Mononuclear cell (primary cell): ENCODE results near the gene LRBA. TPM values are rescaled to one million over a fixed set of nuclear protein-coding genes. Genes with fewer than 3 reads are reported as not detected.
A peak's percentile ranks its signal among the peaks of the same experiment; 100 is the strongest.

Experiments
- H3K27me3 ChIP-seq: 2 replicates; pipeline ENCODE4 v1.6.0; 2011; ENCODE audit warnings: low read length, control low read depth; ENCODE audit not compliant: insufficient read depth
- H3K4me1 ChIP-seq: 2 replicates; pipeline ENCODE4 v1.5.1; 2011; ENCODE audit warnings: mild to moderate bottlenecking, low read length, control low read depth; ENCODE audit not compliant: insufficient read depth
- H3K4me3 ChIP-seq: 2 replicates; pipeline ENCODE4 v1.5.1; 2011; ENCODE audit warnings: mild to moderate bottlenecking, low read length, moderate library complexity
- H3K9me3 ChIP-seq: 2 replicates; pipeline ENCODE4 v1.5.1; 2011; ENCODE audit warnings: low read depth, mild to moderate bottlenecking, control low read depth, low read length
- total RNA-seq: library from RNA; depleted of rRNA; stranded (reverse); fragments of >200 nt; gene quantifications from one replicate; pipeline ENCODE4 v1.2.3, GENCODE V29; 2012

The LRBA gene
- total RNA-seq, 1 donor, result 96.0 TPM

DNA sequence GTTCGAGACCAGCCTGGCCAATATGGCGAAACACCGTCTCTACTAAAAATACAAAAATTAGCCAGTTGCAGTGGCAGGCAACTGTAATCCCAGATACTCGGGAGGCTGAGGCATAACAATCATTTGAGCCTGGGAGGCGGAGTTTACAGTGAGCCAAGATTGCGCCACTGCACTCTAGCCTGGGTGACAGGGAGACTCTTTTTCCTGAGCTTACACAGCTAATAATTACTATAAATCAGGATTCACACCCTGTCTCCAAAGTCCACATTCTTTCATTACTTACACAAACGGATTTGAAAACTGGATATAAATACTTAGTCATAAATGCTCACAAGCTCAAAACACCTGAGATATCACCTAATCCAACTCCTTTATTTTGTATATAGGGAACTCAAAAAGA is 151.6 kb downstream of the LRBA start:
- Histone ChIP-seq H3K4me1 (no peaks in the 10 kb centered on the region), H3K27me3 (no peaks in the 10 kb centered on the region), H3K9me3 (no peaks in the 10 kb centered on the region), H3K4me3 (no peak overlapping the region)

DNA sequence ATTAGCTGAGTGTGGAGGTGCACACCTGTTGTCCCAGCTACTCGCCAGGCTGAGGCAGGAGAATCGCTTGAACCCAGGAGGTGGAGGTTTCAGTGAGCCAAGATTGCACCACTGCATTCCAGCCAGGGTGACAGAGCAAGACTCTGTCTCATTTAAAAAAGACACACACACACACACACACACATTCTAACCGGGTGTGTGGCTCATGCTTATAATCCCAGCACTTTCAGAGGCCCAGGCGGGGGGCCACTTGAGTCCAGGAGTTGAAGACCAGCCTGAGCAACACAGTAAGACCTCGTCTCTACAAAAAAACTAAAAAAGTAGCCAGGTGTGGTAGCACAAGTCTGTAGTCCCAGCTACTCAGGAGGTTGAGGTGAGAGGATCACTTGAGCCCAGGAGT is 152.3 kb downstream of the LRBA start:
- no peak overlapping the region for H3K4me3 ChIP-seq
- no peaks in the 10 kb centered on the region for H3K4me1 ChIP-seq
- H3K9me3 ChIP-seq, result no peaks in the 10 kb centered on the region
- no peaks in the 10 kb centered on the region for H3K27me3 ChIP-seq

DNA sequence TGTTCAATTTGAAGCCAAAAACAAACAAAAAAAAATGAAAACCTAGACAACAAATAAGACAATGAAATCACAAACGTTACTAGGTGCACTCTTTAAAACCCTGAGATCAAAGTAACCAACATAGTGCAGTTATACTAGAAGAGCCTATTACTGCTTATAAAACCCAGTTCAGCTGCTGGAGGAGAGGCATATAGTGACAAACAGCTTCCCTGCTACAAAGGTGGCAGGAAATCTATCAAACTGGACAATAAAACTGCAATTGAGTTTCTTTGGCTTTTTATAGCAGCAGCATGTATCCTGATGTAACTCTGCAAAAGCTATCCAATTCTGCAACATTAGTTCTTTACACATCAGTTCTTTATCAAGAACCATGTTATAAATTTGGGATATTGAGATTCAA is 155.6 kb downstream of the LRBA start:
- Histone ChIP-seq H3K27me3 (no peaks in the 10 kb centered on the region), H3K4me3 (no peak overlapping the region), H3K4me1 (no peaks in the 10 kb centered on the region), H3K9me3 (no peaks in the 10 kb centered on the region)

DNA sequence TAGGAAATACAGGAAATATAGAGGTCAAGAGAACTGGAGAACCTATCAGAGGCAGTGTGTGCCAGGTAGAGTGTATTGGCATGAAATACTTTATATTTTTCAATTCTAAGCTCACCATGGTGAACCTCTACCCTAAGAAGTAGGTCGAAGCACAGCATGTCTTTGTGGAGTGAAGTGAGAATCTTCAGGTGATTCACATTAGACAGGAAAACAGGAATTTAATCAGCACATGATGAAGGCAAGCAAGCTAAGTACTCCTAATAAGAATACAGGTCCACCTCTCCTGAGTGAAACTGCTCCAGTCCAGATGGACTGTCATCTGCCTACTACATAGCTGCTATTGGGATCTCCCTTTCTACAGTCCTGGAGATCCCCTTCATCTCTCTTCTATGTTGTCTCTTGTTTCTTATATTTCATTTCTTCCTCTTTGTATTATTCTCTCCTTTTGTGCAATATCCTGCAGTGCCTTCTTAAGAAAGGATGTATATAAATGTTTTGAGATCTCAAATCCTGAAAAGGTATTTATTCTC is 159.0 kb downstream of the LRBA start:
- Histone ChIP-seq H3K4me1 (no peaks in the 10 kb centered on the region), H3K27me3 (no peaks in the 10 kb centered on the region), H3K9me3 (no peaks in the 10 kb centered on the region), H3K4me3 (no peak overlapping the region)

DNA sequence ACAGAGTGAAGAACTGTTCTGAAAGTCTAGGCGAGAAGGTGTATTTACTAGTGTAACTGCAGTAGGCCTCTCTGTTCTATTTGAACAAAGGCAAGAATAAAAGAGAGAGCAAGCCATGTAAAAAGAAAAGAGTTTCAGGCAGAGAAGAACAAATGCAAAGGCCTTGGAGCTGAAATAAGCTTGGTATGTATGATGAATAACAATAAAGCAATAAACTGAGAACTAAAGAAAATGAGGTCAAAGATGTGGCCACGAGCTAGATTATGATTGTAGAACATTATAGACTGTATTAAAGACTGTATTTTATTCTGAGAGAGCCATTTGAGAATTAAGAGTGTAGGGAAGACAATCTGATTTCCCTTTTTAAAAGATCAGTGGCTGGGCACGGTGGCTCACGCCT is 160.5 kb downstream of the LRBA start:
- no peak overlapping the region for H3K4me3 ChIP-seq
- no peaks in the 10 kb centered on the region for H3K4me1 ChIP-seq
- H3K27me3 ChIP-seq, result no peaks in the 10 kb centered on the region

DNA sequence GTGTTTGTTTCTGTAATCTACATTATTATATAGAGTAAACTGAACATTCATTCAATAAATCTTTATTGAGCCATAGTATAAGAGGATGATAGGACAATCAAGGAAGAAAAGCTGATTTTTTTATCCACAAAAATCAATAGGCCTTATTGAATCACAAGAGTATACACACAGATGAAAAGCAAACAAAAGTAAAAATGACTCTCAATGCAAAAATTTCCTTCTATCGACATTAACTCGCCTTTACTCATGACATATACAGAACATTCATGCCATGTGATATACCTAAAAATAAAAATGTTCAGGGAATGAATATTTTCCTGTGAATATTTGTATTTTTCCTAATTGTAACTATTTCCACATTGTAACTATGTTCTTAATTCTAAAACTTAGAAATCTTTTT is 161.2 kb downstream of the LRBA start:
- Histone ChIP-seq H3K9me3 (no peaks in the 10 kb centered on the region), H3K4me3 (no peak overlapping the region)

More for the DNA sequence above, 160.5 kb downstream of the LRBA start:
- no peaks in the 10 kb centered on the region for H3K9me3 ChIP-seq

DNA sequence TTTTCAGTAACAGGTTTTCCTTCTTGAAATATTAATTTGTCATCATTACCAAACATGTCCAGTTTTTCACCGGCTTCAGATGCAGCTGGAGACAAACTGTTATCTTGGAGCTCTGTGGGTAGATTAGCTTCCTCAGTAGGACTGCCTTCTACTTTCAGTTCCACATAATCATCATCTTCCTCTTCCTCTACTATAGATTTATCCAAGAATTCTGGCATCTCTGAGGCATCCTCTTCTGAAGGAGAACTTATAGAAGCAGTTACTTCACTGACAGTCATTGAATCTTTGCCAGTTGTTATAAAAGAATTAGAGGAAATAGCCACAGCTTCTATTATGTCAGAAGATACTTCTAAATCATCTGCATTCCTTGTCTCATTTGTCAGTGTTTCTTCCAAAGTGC is 162.9 kb downstream of the LRBA start:
- Histone ChIP-seq H3K4me3 (no peak overlapping the region), H3K9me3 (no peaks in the 10 kb centered on the region), H3K4me1 (no peaks in the 10 kb centered on the region), H3K27me3 (no peaks in the 10 kb centered on the region)

More for the DNA sequence above, 161.2 kb downstream of the LRBA start:
- H3K27me3 ChIP-seq, result no peaks in the 10 kb centered on the region
- H3K4me1 ChIP-seq, result no peaks in the 10 kb centered on the region

DNA sequence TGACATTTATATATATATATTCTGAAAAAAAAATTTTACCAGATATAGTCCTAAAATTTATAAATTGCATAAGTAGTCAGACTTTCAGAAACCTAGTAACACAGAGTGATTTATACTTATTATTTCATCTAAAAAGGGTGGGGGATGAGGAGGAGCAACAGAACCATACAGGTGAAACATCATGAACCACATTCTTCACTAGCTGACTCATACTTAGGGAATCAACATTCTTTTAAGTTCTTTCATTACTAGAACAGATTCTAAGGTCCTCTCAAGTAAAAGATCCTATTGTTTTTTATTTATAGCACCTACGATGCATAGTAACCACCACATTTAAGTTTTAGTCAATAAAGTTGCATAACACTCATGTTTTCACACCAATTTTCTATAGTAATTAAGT is 166.1 kb downstream of the LRBA start:
- Histone ChIP-seq H3K9me3 (no peaks in the 10 kb centered on the region), H3K27me3 (no peaks in the 10 kb centered on the region), H3K4me1 (no peaks in the 10 kb centered on the region), H3K4me3 (no peak overlapping the region)

DNA sequence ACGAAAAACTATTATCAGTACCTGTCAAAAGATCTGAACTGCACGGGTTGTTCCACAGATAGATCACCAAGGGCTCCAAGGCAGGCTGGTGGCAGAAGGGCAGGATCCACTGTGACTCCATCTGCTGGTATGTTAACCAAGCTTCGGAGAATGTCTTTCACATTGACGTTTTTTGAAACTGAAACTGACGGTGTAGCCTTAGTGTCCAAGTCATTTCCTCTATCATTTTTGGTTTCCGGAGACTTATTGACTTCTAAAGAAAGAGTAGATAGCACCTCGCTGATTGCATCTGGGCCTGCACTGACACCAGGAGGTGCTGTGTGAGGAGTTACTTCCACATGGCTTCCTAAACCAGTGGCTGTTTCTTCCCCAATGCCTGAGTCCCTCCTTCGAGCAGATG is 186.9 kb downstream of the LRBA start:
- H3K4me3 ChIP-seq, result peak overlapping the region; percentile 3
- no peaks in the 10 kb centered on the region for H3K9me3 ChIP-seq
- H3K27me3 ChIP-seq, result no peaks in the 10 kb centered on the region
- peaks cover 20% of the 10 kb centered on the region for H3K4me1 ChIP-seq

DNA sequence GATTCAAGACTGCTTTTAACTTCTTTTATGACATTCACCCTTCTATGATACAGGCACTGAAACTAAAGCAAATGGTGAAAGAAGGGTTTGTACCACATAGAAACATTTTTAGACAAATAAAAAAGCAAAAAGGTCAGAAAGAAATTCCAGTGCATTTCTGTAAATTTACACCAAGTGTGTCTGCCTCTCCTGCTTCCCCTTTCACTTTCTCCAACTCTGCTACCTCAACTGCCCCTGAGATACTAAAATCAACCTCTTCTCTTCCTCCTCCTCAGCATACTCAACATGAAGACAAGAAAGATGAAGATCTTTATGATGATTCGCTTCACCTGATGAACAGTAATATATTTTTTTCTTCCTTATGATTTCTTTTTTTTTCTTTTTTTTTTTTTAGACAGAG is 187.9 kb downstream of the LRBA start:
- H3K4me1 ChIP-seq, result peaks cover 20% of the 10 kb centered on the region
- no peaks in the 10 kb centered on the region for H3K9me3 ChIP-seq
- no peak overlapping the region for H3K4me3 ChIP-seq
- H3K27me3 ChIP-seq, result no peaks in the 10 kb centered on the region

DNA sequence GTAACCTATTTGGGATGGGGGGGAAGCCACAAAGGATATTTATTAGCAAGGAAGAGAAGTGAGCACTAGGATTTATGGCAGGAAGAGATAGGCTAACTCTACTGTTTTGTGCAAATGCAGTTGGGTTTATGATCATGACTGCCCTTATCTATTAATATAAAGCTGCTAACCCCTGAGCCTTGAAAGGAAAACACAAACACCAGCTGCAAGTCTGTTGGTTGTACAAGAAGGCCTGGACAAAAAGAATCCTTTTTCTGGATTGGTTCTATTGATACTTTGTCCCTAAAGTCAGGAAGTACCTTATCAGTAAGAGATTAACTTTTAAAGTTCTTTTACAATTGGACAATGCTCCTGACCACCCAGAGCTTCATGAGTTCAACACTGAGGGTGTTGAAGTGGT is 188.8 kb downstream of the LRBA start:
- Histone ChIP-seq H3K27me3 (no peaks in the 10 kb centered on the region), H3K4me3 (no peak overlapping the region), H3K4me1 (peaks cover 20% of the 10 kb centered on the region), H3K9me3 (no peaks in the 10 kb centered on the region)

DNA sequence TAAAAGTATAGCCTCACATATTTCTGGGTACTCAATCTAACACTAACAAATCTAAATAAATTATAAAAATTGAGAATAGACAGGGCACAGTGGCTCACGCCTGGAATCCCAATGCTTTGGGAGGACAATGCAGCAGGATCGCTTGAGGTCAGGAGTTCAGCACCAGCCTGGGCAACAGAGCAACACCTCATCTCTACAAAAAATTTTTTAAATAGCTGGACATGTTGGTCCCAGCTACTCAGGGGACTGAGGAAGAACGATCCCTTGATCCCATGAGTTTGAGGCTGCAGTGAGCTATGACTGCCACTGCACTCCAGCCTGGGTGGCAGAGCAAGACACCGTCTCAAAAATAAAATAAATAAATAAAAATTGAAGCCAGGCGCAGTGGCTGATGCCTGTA is 192.7 kb downstream of the LRBA start:
- Histone ChIP-seq H3K9me3 (no peaks in the 10 kb centered on the region), H3K27me3 (no peaks in the 10 kb centered on the region), H3K4me3 (no peak overlapping the region), H3K4me1 (peaks cover 10% of the 10 kb centered on the region)

DNA sequence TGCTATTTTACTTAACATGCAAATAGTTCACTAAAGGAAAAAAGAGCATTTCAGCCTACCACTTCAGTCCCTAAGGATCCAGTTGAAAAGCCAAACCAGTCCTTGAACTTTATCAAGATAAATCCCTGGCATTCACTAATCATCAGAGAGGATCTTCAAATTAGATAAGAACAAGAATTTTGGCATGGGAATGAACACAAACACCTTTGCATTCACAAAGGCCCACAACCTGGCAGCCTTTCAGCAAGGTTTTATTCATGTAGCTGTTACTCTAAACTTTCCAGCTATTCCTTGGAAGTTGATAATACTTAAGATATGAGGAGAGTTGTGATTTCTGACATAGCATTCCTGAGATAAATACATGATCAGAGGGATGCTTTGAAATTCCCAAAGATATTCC is 193.4 kb downstream of the LRBA start:
- Histone ChIP-seq H3K27me3 (no peaks in the 10 kb centered on the region), H3K9me3 (no peaks in the 10 kb centered on the region), H3K4me3 (no peak overlapping the region), H3K4me1 (peaks cover 2% of the 10 kb centered on the region)

DNA sequence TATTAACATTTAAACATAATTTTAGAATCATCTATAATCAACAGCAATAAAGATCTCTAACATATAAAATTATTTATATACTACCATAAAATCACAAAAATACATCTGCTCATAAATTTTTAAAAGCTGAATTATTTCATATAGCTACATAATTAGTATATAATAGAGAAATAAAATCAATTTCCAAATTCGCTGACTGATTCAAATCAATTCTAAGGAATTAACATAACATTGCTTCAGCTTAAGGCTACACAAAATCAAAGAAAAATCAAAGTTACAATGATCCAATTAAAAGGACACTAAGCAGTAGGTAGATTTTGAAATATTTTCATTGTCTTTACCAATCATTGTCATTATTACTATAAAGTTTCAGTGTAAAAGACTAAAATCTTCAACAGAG is 194.7 kb downstream of the LRBA start:
- Histone ChIP-seq H3K4me1 (no peaks in the 10 kb centered on the region), H3K9me3 (no peaks in the 10 kb centered on the region), H3K4me3 (no peak overlapping the region), H3K27me3 (no peaks in the 10 kb centered on the region)

DNA sequence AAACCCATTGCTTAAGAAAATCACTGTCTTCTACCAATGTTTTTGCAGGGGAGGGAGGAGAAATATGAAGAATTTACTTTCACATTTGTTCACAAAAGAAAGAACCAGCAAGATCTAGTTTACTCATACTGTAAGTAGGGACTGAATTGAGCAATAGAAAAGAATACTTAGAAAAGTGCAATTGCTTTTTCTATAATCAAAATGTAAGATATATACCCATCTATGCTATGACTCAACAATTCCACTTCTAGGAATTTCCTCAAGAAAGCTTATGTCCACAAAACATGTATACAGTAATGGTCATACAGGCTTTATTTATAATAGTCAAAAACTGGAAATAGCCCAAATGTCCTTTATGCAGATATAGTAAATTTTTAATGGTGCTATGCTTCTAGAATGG is 196.4 kb downstream of the LRBA start:
- Histone ChIP-seq H3K4me3 (no peak overlapping the region), H3K4me1 (no peaks in the 10 kb centered on the region), H3K27me3 (no peaks in the 10 kb centered on the region), H3K9me3 (no peaks in the 10 kb centered on the region)

DNA sequence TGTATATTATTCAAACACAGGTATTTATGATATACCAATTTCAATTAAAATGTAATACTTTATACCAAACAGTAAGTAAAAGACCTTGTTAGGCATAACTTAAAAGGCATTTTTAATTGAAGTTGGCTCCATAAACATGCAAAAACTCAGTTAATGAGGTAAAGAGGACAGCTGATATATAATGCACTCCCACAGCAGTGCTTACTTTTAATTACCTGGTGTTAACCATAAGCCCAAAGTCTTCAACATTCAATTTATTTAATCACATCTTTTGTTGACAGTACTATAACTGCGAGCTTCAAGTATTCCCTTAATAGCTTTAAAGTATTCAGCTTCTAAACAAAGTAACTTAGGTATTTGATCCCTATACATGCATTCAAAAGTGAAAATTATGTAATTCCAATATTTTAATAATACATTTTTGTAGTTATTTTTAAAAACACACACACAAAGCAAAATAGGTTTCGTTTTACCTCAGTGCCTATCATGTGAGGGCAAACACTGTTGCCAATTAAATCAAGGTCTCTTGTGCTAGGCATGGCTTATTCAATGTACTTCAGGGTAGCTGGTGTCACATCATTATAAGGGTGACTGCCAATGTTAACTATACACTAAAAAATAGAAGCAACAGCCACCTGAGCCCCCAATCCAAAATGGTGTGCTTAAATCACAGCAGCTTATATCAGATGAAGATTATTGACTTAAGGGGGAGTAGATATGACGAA is 197.1 kb downstream of the LRBA start:
- Histone ChIP-seq H3K27me3 (no peaks in the 10 kb centered on the region), H3K9me3 (no peaks in the 10 kb centered on the region), H3K4me1 (no peaks in the 10 kb centered on the region), H3K4me3 (no peak overlapping the region)
